ENCODE data around the gene CTSW.

CTSW gene

DNA sequence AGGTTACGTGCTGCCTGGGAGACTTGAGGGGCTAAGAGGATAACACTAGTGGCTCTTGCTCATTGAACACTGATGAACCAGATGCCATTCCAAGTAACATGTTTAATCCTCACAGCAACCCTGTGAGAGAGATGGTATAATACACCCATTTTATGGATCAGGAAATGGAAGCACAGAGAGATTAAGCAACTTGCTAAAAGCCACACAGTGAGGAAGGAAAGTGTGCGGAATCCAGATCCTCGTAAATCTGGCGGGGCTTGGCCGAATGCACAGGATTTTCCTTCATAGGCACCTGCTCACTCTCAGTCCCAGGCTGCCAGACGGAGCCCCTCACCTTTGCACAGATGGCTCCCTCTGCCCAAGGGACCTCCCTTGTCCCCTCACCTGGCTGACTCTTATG, 28.2 kb downstream of the CTSW start:
- Mint-ChIP-seq H3K27me3 (peaks cover 18% of the 10 kb centered on the region), H3K9me3 (no peaks in the 10 kb centered on the region), H3K4me3 (no peak overlapping the region), H3K36me3 (ENCODE audit: low read depth) (no peaks in the 10 kb centered on the region), H3K4me1 (ENCODE audit: low read depth) (peaks cover 9% of the 10 kb centered on the region), H3K27ac (no peak overlapping the region)
- intact Hi-C loops (cut with micrococcal nuclease): no loop called here

DNA sequence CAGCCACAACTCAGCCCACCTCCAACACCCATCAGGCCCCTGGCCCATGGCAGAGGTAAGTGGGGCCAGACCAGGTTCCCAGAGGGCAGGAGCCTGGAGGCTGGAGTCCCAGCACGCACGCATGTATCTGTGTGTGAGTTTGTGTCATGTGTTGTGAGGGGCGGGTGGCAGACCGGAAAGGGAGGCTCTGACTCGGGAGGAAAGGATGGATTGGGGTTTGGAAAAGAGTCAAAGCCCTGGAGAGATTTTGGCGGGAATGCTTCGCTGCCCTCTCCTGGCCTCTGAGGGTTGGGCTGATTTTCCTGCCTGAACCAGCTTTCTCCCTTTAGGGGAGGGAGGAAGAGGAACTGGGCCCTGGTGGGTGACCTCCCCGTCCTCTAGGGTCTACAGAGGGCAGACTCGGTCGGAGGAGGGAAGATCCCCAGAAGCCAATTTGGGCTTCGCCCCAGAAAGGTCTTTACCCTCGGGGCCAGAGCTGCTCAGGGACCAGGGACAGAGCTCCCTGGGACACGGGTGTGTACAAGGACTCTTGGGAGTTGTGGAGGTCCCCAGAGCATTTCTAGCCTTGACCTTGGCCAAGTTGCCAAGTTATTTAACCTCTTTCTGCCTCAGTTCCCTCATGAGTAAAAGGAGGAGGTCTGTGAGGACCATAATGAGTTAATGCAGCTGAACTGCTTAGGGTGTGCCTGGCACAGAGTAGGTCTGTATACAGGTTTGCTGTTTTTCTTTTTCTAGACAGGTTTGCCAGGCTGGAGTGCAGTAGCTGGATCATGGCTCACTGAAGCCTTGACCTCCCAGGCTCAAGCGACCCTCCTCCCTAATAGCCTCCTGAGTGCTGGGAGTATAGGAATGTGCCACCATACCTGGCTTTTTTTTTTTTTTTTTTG, 32.3 kb downstream of the CTSW start:
- H3K27ac Mint-ChIP-seq: peak overlapping the region; percentile 4
- peaks cover 36% of the 10 kb centered on the region for H3K4me1 Mint-ChIP-seq (ENCODE audit: low read depth)
- peaks cover 14% of the 10 kb centered on the region for H3K27me3 Mint-ChIP-seq
- no peaks in the 10 kb centered on the region for H3K9me3 Mint-ChIP-seq
- intact Hi-C loops (cut with micrococcal nuclease): no loop called here
- H3K4me3 Mint-ChIP-seq: no peak overlapping the region
- H3K36me3 Mint-ChIP-seq (ENCODE audit: low read depth): peaks cover 7% of the 10 kb centered on the region

DNA sequence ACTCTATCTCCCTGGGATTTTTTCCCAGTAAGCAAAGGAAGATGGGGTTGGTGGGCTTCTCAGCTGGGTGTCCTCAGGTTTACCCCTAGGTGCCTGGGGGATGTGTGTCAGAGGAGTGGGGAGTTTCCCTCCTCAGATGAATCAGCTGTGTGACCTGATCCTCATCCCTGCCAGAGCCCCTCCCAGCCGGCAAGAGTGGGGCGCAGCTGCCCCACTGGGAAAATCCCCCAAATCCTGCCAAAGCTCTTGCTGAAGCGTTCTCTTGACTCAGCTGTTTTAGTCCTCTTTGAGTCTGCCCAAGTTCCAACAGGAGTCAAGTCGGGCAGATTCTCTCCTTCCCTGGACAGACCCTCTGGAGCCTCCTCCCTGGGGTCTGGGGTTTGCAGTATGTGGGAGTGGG, 33.2 kb downstream of the CTSW start:
- H3K9me3 Mint-ChIP-seq: no peaks in the 10 kb centered on the region
- H3K27me3 Mint-ChIP-seq: peaks cover 12% of the 10 kb centered on the region
- peaks cover 12% of the 10 kb centered on the region for H3K36me3 Mint-ChIP-seq (ENCODE audit: low read depth)
- H3K27ac Mint-ChIP-seq: no peak overlapping the region
- H3K4me3 Mint-ChIP-seq: no peak overlapping the region
- H3K4me1 Mint-ChIP-seq (ENCODE audit: low read depth): peaks cover 42% of the 10 kb centered on the region
- intact Hi-C loops (cut with micrococcal nuclease): no loop called here

DNA sequence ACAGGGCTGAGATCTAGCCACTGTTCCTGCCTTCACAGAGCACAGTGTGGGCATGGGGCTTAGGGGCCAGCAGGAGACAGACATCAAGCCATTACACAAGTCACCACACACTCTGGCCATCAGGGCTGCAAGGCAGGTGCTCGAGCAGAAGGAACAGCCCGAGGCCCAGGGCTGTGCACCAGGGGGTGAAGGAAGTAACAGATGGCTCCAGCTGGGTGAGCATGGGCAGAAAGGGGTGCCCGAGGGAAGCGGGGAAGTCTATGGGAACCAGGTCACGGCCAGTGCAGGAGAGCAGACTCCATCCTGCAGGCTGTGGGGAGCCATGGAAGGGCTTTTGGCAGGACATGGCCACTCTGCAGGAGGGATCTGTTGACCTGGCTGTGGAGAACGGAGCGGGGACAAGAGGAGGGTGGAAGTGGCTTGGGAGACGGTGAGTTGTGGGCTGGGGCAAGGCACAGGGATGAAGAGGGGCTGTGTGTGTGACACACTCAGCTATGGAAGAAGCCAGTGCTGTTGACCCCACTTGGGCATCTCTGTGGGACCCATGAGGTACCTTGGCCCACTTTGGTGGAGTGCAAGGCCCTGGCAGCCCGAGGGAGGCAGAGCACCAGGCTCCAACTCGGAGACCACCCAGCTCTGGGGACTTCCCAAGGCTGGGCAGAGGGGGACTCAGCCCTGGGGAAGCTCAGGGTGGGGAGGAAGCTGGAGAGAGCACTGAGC, 35.6 kb downstream of the CTSW start:
- Mint-ChIP-seq H3K9me3 (no peaks in the 10 kb centered on the region), H3K4me3 (peak overlapping the region; percentile 62), H3K4me1 (ENCODE audit: low read depth) (peaks cover 46% of the 10 kb centered on the region), H3K27me3 (peaks cover 5% of the 10 kb centered on the region), H3K27ac (peak overlapping the region; percentile 89), H3K36me3 (ENCODE audit: low read depth) (peaks cover 24% of the 10 kb centered on the region)
- intact Hi-C loops (cut with micrococcal nuclease): loop anchor here (5.0 kb wide), 1 partner anchor 352 kb away; the partner anchor contains the start of gene RAB1B

GRCh38 chr11:65915821-65916251, 36.2 kb downstream of the CTSW start:
- peaks cover 5% of the 10 kb centered on the region for H3K27me3 Mint-ChIP-seq
- H3K4me3 Mint-ChIP-seq: peak overlapping the region; percentile 62

GRCh38 chr11:65916391-65916790, 36.8 kb downstream of the CTSW start:
- peaks cover 35% of the 10 kb centered on the region for H3K36me3 Mint-ChIP-seq (ENCODE audit: low read depth)
- peak overlapping the region; percentile 89 for H3K27ac Mint-ChIP-seq
- no peaks in the 10 kb centered on the region for H3K9me3 Mint-ChIP-seq
- peaks cover 5% of the 10 kb centered on the region for H3K27me3 Mint-ChIP-seq
- peaks cover 56% of the 10 kb centered on the region for H3K4me1 Mint-ChIP-seq (ENCODE audit: low read depth)
- H3K4me3 Mint-ChIP-seq: peak overlapping the region; percentile 79
- intact Hi-C loops (cut with micrococcal nuclease): loop anchor here (5.0 kb wide), 1 partner anchor 351 kb away; the partner anchor contains the start of gene RAB1B

More at GRCh38 chr11:65915821-65916251, 36.2 kb downstream of the CTSW start:
- Mint-ChIP-seq H3K36me3 (ENCODE audit: low read depth) (peaks cover 29% of the 10 kb centered on the region), H3K27ac (peak overlapping the region; percentile 89), H3K4me1 (ENCODE audit: low read depth) (peaks cover 52% of the 10 kb centered on the region), H3K9me3 (no peaks in the 10 kb centered on the region)
- intact Hi-C loops (cut with micrococcal nuclease): loop anchor here (5.0 kb wide), 1 partner anchor 351 kb away; the partner anchor contains the start of gene RAB1B

GRCh38 chr11:65917077-65917433, 37.4 kb downstream of the CTSW start:
- Mint-ChIP-seq H3K36me3 (ENCODE audit: low read depth) (peaks cover 42% of the 10 kb centered on the region), H3K4me1 (ENCODE audit: low read depth) (peaks cover 55% of the 10 kb centered on the region), H3K27ac (peak overlapping the region; percentile 89), H3K4me3 (peak overlapping the region; percentile 79), H3K9me3 (no peaks in the 10 kb centered on the region), H3K27me3 (peaks cover 2% of the 10 kb centered on the region)
- intact Hi-C loops (cut with micrococcal nuclease): loop anchor here (5.0 kb wide), 1 partner anchor 350 kb away; the partner anchor contains the start of gene RAB1B

DNA sequence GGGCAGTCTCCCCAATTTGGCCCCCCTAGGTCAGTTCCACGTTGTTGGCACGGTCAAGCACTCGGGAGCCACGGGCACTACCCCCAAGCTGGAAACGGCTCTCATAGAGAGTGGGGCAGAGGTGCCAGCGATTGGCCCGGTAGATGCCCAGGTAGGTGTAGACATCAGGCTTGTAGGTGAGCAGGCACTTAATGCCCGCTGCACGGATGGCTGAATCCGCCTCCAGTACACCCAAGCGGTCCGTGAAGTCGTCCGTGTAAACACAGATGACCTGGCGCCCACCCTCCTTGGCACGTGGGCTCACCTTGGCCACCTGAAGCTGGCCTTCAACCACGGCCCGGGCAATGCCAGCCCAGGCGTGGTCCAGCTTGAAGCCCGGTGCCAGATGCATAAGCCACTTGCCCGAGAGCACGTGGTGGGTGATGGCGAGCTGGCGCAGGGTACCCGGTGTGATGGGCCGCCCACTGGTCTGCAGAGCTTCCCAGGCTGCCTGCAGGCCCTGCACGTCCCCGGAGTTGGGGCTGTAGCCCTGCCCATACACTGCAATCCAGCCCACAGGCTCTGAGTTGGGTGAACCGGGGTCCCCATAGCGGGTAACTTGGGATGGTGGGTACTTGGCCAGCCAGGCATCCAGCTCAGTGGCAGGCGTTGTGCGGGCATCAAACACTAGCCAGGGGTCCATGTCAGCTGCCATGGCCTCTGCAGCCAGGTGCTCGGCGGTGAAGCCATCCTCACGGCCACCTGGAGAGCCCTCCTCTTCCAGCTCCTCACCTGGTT, 38.0 kb downstream of the CTSW start:
- peaks cover 47% of the 10 kb centered on the region for H3K36me3 Mint-ChIP-seq (ENCODE audit: low read depth)
- H3K9me3 Mint-ChIP-seq: no peaks in the 10 kb centered on the region
- peaks cover 2% of the 10 kb centered on the region for H3K27me3 Mint-ChIP-seq
- H3K27ac Mint-ChIP-seq: peak overlapping the region; percentile 89
- peak overlapping the region; percentile 79 for H3K4me3 Mint-ChIP-seq
- intact Hi-C loops (cut with micrococcal nuclease): loop anchor here (5.0 kb wide), 1 partner anchor 350 kb away; the partner anchor contains the start of gene RAB1B
- peaks cover 60% of the 10 kb centered on the region for H3K4me1 Mint-ChIP-seq (ENCODE audit: low read depth)

DNA sequence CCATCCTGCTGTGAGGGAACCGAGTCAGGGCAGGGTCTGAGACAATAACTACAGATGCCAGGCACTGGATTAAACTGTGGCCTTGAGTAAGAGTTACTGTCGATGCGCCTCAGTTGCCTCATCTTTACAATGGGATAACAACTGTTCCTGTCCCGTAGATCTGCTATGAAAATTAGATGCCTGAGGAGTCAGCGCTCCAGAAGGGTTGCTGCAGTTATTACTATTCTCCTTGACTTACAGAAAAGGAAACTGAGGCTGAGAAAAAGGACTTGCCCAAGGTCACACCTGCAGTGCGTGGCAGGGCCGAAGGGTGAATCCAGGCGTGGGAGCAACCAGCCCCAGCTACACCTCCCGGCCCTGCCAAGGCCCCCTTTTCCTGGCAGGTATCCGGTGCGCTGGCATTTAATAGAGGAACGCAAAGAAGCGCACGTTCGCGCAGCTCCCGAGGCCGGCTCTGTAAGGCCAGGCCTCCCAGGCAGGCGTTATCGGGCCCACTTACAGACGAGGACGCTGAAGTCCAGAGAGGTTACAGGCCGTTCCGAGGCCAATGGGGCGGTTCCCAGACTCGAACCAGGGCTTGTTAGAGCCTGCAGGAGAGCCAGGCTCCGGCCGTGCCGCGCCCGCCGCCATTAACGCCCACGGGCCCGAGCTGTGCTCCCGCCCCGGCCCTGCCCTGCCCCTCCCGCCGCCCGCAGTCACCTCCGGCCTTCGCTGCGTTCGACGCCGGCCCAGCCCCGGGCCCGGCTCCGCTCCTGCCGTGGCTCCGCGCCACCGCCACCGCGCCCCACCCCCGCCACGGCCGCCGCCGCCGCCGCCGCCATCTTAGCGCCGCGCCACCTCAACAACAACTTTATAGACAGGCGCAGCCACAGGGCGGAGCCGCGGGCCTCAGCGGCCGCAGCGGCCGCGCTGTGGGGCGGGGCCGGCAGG, 38.8 kb downstream of the CTSW start, which contains the start of gene C11orf68:
Gene C11orf68 (minus strand): TSS at position 852 of the 930 bp plus-strand sequence. CDS start 31 bp downstream, at position 821.
- peaks cover 2% of the 10 kb centered on the region for H3K27me3 Mint-ChIP-seq
- peaks cover 56% of the 10 kb centered on the region for H3K36me3 Mint-ChIP-seq (ENCODE audit: low read depth)
- H3K9me3 Mint-ChIP-seq: no peaks in the 10 kb centered on the region
- peak within 1 kb of the TSS; percentile 97 for H3K4me3 Mint-ChIP-seq
- H3K4me1 Mint-ChIP-seq (ENCODE audit: low read depth): peaks cover 62% of the 10 kb centered on the region
- H3K27ac Mint-ChIP-seq: peak within 1 kb of the TSS; percentile 89
- intact Hi-C loops (cut with micrococcal nuclease): loop anchor here (1.0 to 5.0 kb wide), 3 partner anchors 23 to 349 kb away; partner anchors contain the start of genes RAB1B and SART1

GRCh38 chr11:65919141-65919572, 39.5 kb downstream of the CTSW start, which contains the start of gene DRAP1:
DRAP1 (plus strand) TSS chr11:65919426; CDS start chr11:65919502, 76 bp downstream.
- Mint-ChIP-seq H3K9me3 (no peaks in the 10 kb centered on the region), H3K4me1 (ENCODE audit: low read depth) (peaks cover 66% of the 10 kb centered on the region), H3K36me3 (ENCODE audit: low read depth) (peaks cover 63% of the 10 kb centered on the region), H3K4me3 (peak within 1 kb of the TSS; percentile 97), H3K27ac (peak within 1 kb of the TSS; percentile 89), H3K27me3 (peaks cover 2% of the 10 kb centered on the region)
- intact Hi-C loops (cut with micrococcal nuclease): loop anchor here (1.0 to 5.0 kb wide), 3 partner anchors 22 to 348 kb away; partner anchors contain the start of genes RAB1B and SART1

GRCh38 chr11:65919573-65920371, 40.1 kb downstream of the CTSW start:
- Mint-ChIP-seq H3K9me3 (no peaks in the 10 kb centered on the region), H3K27ac (peak overlapping the region; percentile 89), H3K4me3 (peak overlapping the region; percentile 97), H3K4me1 (ENCODE audit: low read depth) (peaks cover 67% of the 10 kb centered on the region), H3K36me3 (ENCODE audit: low read depth) (peaks cover 69% of the 10 kb centered on the region), H3K27me3 (no peaks in the 10 kb centered on the region)
- intact Hi-C loops (cut with micrococcal nuclease): loop anchor here (1.0 to 5.0 kb wide), 3 partner anchors 22 to 348 kb away; partner anchors contain the start of genes RAB1B and SART1
